Ovary (tissue), 3 donors: ENCODE results near the gene RBBP8.

Source experiments
- CTCF ChIP-seq, 3 donors: fragments of 450-650 bp in 2 of 3; fragments of 200-600 bp in 1 of 3; IDR thresholded peaks; one replicate each; pipeline versions ENCODE4 v1.5.1 to v1.8.0; 2016 to 2022; ENCODE audit warnings: antibody characterized with exemption in 3 of 3, mild to moderate bottlenecking in 1 of 3
- EP300 ChIP-seq: sonication (generic); formaldehyde crosslinking; IDR thresholded peaks from one replicate; pipeline ENCODE4 v1.6.1; 2017; ENCODE audit warnings: antibody characterized with exemption
- POLR2A ChIP-seq: fragments of 450-650 bp; IDR thresholded peaks from one replicate; pipeline ENCODE4 v1.6.1; 2017; ENCODE audit warnings: antibody characterized with exemption, mild to moderate bottlenecking, moderate library complexity
- donor health status: DM: no; HTN: no; CAD: no.

GRCh38 chr18:23042133-23042532 is 109.0 kb downstream of the RBBP8 start:
- TF ChIP-seq CTCF (IDR thresholded peaks at IDR 0.05) = no peak
- TF ChIP-seq POLR2A = no peak
- TF ChIP-seq EP300 = no peak
